ENCODE data around the gene BEND7.

The BEND7 gene

DNA sequence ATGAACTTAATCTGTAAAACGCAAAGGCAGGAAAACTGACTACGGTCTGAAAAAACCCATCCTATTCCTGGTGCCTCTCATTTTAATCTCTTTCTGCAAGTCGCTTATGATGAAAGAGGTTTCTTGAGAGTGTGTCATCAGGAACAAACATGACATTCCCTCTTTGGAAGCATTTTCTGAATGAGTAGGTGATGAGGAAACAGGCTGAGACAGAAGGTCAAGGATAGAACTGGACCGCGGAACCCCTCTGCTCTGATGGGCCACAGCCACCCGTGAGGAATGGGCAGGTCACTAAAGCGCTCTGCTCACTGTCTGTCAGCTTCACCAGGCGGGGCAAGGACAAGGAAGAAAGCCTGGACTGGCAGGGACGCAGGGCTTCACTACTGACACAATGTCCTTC lies 28.6 kb downstream of the BEND7 start:
- H3K4me3 ChIP-seq (ENCODE audit: low read depth, low read length): no peak overlapping the region
- TF ChIP-seq, protein P1, sequence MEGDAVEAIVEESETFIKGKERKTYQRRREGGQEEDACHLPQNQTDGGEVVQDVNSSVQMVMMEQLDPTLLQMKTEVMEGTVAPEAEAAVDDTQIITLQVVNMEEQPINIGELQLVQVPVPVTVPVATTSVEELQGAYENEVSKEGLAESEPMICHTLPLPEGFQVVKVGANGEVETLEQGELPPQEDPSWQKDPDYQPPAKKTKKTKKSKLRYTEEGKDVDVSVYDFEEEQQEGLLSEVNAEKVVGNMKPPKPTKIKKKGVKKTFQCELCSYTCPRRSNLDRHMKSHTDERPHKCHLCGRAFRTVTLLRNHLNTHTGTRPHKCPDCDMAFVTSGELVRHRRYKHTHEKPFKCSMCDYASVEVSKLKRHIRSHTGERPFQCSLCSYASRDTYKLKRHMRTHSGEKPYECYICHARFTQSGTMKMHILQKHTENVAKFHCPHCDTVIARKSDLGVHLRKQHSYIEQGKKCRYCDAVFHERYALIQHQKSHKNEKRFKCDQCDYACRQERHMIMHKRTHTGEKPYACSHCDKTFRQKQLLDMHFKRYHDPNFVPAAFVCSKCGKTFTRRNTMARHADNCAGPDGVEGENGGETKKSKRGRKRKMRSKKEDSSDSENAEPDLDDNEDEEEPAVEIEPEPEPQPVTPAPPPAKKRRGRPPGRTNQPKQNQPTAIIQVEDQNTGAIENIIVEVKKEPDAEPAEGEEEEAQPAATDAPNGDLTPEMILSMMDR (IDR thresholded peaks at IDR 0.05; ENCODE audit: low read depth, low read length): no peak
- TF ChIP-seq, protein P2, sequence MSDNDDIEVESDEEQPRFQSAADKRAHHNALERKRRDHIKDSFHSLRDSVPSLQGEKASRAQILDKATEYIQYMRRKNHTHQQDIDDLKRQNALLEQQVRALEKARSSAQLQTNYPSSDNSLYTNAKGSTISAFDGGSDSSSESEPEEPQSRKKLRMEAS (IDR thresholded peaks at IDR 0.05; ENCODE audit: low read depth, low read length): no peak
- TF ChIP-seq POLR2A (IDR thresholded peaks at IDR 0.05; ENCODE audit: extremely low read depth, insufficient read length): no peak
- no peak for TF ChIP-seq MYC (IDR thresholded peaks at IDR 0.05; ENCODE audit: low read depth, low read length)
- no peak for DNase-seq (ENCODE audit: low read depth)

DNA sequence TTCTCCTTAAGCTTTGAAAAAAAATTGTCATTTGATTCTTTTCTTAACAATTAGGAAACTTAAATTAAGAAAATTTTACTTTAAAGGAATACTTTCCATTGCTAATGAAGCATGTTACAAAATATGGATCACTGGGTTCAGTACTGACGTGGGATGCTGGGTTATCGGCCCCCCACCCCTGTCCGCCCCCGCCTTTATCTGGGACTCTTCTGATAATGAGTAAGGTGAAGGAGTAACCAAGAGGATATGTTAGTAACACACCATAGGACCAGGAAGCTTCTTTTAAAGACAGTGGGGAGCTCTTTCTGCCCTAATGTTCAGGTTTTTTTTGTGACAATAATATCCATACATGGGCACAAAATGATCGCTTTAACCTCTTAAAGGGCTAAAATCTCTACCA lies 29.7 kb downstream of the BEND7 start:
- no peak overlapping the region for H3K4me3 ChIP-seq (ENCODE audit: low read depth, low read length)
- TF ChIP-seq MYC (IDR thresholded peaks at IDR 0.05; ENCODE audit: low read depth, low read length): no peak
- TF ChIP-seq, protein P2 (IDR thresholded peaks at IDR 0.05; ENCODE audit: low read depth, low read length): no peak
- no peak for TF ChIP-seq POLR2A (IDR thresholded peaks at IDR 0.05; ENCODE audit: extremely low read depth, insufficient read length)
- TF ChIP-seq, protein P1 (IDR thresholded peaks at IDR 0.05; ENCODE audit: low read depth, low read length): no peak
- no peak for DNase-seq (ENCODE audit: low read depth)

DNA sequence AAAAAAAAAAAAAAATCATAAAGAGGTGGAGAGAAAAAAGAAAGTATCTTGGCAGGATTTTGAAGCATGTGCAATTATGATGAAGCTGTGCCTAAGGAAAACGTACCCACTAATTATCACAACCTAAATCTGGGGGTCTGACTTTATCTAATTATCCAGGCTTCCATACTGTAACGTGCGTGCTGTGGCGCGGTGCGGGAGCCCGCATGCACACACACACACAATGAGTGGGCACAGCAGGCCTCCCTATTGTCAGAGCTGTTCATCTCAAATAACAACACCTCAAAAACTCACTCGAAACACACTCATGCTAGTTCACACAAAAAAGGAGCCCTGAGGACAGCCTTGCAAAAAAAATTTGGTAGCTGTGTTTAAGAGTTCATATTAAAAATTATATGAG lies 31.9 kb downstream of the BEND7 start:
- H3K4me3 ChIP-seq (ENCODE audit: low read depth, low read length): no peak overlapping the region
- no peak for TF ChIP-seq POLR2A (IDR thresholded peaks at IDR 0.05; ENCODE audit: extremely low read depth, insufficient read length)
- TF ChIP-seq, protein P1 (IDR thresholded peaks at IDR 0.05; ENCODE audit: low read depth, low read length): no peak
- TF ChIP-seq MYC (IDR thresholded peaks at IDR 0.05; ENCODE audit: low read depth, low read length): no peak
- TF ChIP-seq, protein P2 (IDR thresholded peaks at IDR 0.05; ENCODE audit: low read depth, low read length): no peak
- no peak for DNase-seq (ENCODE audit: low read depth)

DNA sequence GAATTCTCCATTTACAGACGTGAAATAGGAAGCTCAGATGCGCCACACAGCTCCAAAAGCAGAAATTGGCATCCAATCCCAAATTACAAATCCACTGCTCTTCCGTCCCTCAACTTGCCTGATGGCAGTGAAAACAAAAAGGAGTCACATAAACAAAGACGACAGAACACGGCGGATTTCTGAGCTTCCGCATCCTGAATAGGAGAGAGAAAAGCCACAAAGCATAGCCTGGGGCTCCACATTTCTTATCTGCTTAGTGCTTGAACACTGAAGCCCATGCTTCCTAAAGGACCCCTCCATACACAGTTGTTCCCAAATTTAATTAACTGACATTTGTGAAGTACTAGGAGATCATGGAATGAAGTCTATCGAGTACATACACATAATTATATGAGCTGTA lies 32.6 kb downstream of the BEND7 start:
- TF ChIP-seq MYC (IDR thresholded peaks at IDR 0.05; ENCODE audit: low read depth, low read length): no peak
- TF ChIP-seq, protein P1 (IDR thresholded peaks at IDR 0.05; ENCODE audit: low read depth, low read length): no peak
- TF ChIP-seq POLR2A (IDR thresholded peaks at IDR 0.05; ENCODE audit: extremely low read depth, insufficient read length): no peak
- DNase-seq (ENCODE audit: low read depth): no peak
- H3K4me3 ChIP-seq (ENCODE audit: low read depth, low read length): no peak overlapping the region

- DNase-seq (ENCODE audit: low read depth): no peak
- TF ChIP-seq, protein P1 (IDR thresholded peaks at IDR 0.05; ENCODE audit: low read depth, low read length): no peak
- TF ChIP-seq, protein P2 (IDR thresholded peaks at IDR 0.05; ENCODE audit: low read depth, low read length): no peak
- no peak for TF ChIP-seq POLR2A (IDR thresholded peaks at IDR 0.05; ENCODE audit: extremely low read depth, insufficient read length)
- TF ChIP-seq MYC (IDR thresholded peaks at IDR 0.05; ENCODE audit: low read depth, low read length): no peak
- no peak overlapping the region for H3K4me3 ChIP-seq (ENCODE audit: low read depth, low read length)
These were observed 36.2 kb downstream of the BEND7 start for GRCh38 chr10:13492493-13493180.

All from NB4 (cell line).